Measurements from ENCODE around the gene LZTS2. TPM values are rescaled to one million over a fixed set of nuclear protein-coding genes. Genes with fewer than 3 reads are reported as not detected.
"Not testable (repeated sequence)": the region's sequence is repeated elsewhere in the genome, so short reads cannot be mapped to it uniquely, and the experiment has no call there.

The LZTS2 gene
- total RNA-seq, 1 experiment from 2014 or later, result 93.0 TPM

- ChIA-PET RAD21 (ENCODE audit: low non-redundant PET in 1 of 2, low total read pairs in 2 of 2, uncharacterized antibody in 2 of 2, unreplicated experiment in 2 of 2) (no interaction called here), POLR2A (no interaction called here), CTCF (interaction anchor here (0.6 kb wide), 1 partner anchor 187 kb away, joined by 3 read pairs; no protein-coding TSS in a partner anchor)
- no peaks in the 10 kb centered on the region for H3K9me2 ChIP-seq (ENCODE audit: insufficient read depth)
- no peaks in the 10 kb centered on the region for H3K79me2 ChIP-seq (ENCODE audit: insufficient read depth, low read length)
- H3K9ac ChIP-seq (ENCODE audit: low read length), result no peak overlapping the region
- intact Hi-C loops (cut with micrococcal nuclease), result no loop called here
- no TSS peak for BruUV-seq (replicated peaks)
- H3K9me3 ChIP-seq (ENCODE audit: control insufficient read depth in 1 of 2, insufficient read depth in 1 of 2, low read depth in 1 of 2, low read length in 2 of 2), result no peaks in the 10 kb centered on the region
- H3K36me3 ChIP-seq (ENCODE audit: control insufficient read depth in 1 of 2, insufficient read depth in 2 of 2, low read length in 2 of 2), result 0 out of 4 replicates have a peak, but pooled peaks cover 0 to under 1% of the 10 kb centered on the region in 2 experiments
- no peak overlapping the region for H3K4me2 ChIP-seq (ENCODE audit: low read length)
- H3K4me1 ChIP-seq (ENCODE audit: control insufficient read depth in 1 of 2, insufficient read depth in 2 of 2, low read length in 2 of 2), result peaks cover 10 to 40% of the 10 kb centered on the region in 2 experiments; a peak in 3 of 4 replicates
- no peaks in the 10 kb centered on the region for H3K27me3 ChIP-seq (ENCODE audit: insufficient read depth, low read length)
- H2AFZ ChIP-seq (ENCODE audit: low read depth, low read length, poor library complexity, severe bottlenecking), result no peak overlapping the region
- ATAC-seq (no peak), DNase-seq (ENCODE audit: low read depth, low spot score) (no peak)
- H4K20me1 ChIP-seq (ENCODE audit: insufficient read depth), result no peaks in the 10 kb centered on the region
- TF ChIP-seq MAX (IDR thresholded peaks at IDR 0.05) (no peak), TCF7L2 (IDR thresholded peaks at IDR 0.05; ENCODE audit: borderline replicate concordance, extremely low read depth, insufficient read depth, insufficient read length) (no peak), POLR2AphosphoS5 (IDR thresholded peaks at IDR 0.05; ENCODE audit: low read depth, low read length) (no peak), SRF (IDR thresholded peaks at IDR 0.05; ENCODE audit: low read depth) (no peak), POLR2A (IDR thresholded peaks at IDR 0.05; ENCODE audit: borderline replicate concordance, extremely low read depth, insufficient read depth, insufficient read length) (no peak), CBX3 (IDR thresholded peaks at IDR 0.05; ENCODE audit: low read depth) (no peak), SP1 (IDR thresholded peaks at IDR 0.05; ENCODE audit: low read depth) (no peak), ZNF274 (IDR thresholded peaks at IDR 0.05; ENCODE audit: low read depth, low read length) (no peak), CEBPB (IDR thresholded peaks at IDR 0.05; ENCODE audit: low read depth) (no peak), EZH2phosphoT487 (IDR thresholded peaks at IDR 0.05; ENCODE audit: borderline replicate concordance) (no peak)
- no peak overlapping the region for H3K4me3 ChIP-seq (replicated peaks in 1 of 2; ENCODE audit: low read depth in 1 of 2, low read length in 2 of 2)
- no peak overlapping the region for H3K27ac ChIP-seq (ENCODE audit: low read depth, low read length)
Observed at GRCh38 chr10:100972904-100973535, 26.6 kb upstream of the LZTS2 start.

- intact Hi-C loops (cut with micrococcal nuclease); CTCF ChIA-PET; POLR2A ChIA-PET; H3K79me2 ChIP-seq (ENCODE audit: insufficient read depth, low read length); DNase-seq (ENCODE audit: low read depth, low spot score); H3K9me3 ChIP-seq (ENCODE audit: control insufficient read depth in 1 of 2, insufficient read depth in 1 of 2, low read depth in 1 of 2, low read length in 2 of 2); H3K27me3 ChIP-seq (ENCODE audit: insufficient read depth, low read length); H4K20me1 ChIP-seq (ENCODE audit: insufficient read depth); H3K9ac ChIP-seq (ENCODE audit: low read length); H2AFZ ChIP-seq (ENCODE audit: low read depth, low read length, poor library complexity, severe bottlenecking); H3K27ac ChIP-seq (ENCODE audit: low read depth, low read length); RAD21 ChIA-PET (ENCODE audit: low non-redundant PET in 1 of 2, low total read pairs in 2 of 2, uncharacterized antibody in 2 of 2, unreplicated experiment in 2 of 2); ATAC-seq; H3K9me2 ChIP-seq (ENCODE audit: insufficient read depth); H3K4me2 ChIP-seq (ENCODE audit: low read length); BruUV-seq (replicated peaks); H3K4me3 ChIP-seq (replicated peaks in 1 of 2; ENCODE audit: low read depth in 1 of 2, low read length in 2 of 2): not testable (repeated sequence)
- H3K4me1 ChIP-seq (ENCODE audit: control insufficient read depth in 1 of 2, insufficient read depth in 2 of 2, low read length in 2 of 2), result peaks cover 10 to 23% of the 10 kb centered on the region in 2 experiments; a peak in 3 of 4 replicates
- peaks cover 0 to 13% of the 10 kb centered on the region in 2 experiments; a peak in 2 of 4 replicates for H3K36me3 ChIP-seq (ENCODE audit: control insufficient read depth in 1 of 2, insufficient read depth in 2 of 2, low read length in 2 of 2)
Observed at GRCh38 chr10:100975397-100975796, 24.2 kb upstream of the LZTS2 start.
